Fibroblast of gingiva (primary cell): ENCODE data around the gene PSORS1C2.

ENCODE experiments used
- DNase-seq: peaks from one replicate; pipeline ENCODE4 v3.0.0-alpha.2; 2011; ENCODE audit warnings: low read depth

PSORS1C2 gene

DNA sequence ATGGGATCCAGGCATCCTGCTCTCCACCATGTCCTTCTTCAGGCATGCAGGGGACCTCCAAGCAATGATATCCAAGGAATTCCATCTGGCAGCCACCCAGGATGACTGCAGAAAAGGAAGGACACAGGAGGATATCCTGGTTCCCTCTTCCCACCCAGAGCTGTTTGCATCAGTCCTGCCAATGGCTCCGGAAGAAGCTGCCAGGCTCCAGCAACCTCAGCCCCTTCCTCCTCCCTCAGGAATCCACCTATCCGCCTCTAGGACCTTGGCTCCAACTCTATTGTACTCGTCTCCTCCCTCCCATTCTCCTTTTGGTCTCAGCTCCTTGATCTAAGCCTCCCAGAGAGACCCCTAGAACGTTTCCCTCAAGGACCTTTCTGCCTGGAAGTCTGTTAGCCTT, 733 bp upstream of the PSORS1C2 start:
- DNase-seq = no peak

- no peak for DNase-seq
These were observed 3.2 kb downstream of the PSORS1C2 start for GRCh38 chr6:31135710-31136109.

- DNase-seq = no peak
These were observed 6.1 kb downstream of the PSORS1C2 start for GRCh38 chr6:31132806-31133205.

DNA sequence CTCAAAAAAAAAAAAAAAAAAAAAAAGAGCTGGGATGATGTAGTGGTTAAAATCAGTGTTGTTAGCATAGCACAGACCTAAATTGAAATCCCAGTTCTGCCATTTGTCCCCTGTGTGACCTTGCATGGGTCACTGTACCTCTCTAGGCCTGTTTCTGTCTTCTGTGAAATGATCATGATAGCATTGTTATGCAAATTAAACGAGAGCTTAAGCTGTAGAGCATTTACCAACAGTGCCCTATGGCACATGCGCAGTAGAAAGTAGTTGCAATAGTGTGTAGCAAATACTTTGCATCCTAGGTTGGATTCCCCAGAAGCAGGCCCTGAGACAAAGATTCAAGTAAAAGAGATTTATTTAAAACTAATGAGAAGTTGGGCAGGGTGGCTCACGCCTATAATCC, 7.3 kb downstream of the PSORS1C2 start:
- no peak for DNase-seq

- DNase-seq = no peak
These were observed 8.1 kb downstream of the PSORS1C2 start for GRCh38 chr6:31130751-31131150.

DNA sequence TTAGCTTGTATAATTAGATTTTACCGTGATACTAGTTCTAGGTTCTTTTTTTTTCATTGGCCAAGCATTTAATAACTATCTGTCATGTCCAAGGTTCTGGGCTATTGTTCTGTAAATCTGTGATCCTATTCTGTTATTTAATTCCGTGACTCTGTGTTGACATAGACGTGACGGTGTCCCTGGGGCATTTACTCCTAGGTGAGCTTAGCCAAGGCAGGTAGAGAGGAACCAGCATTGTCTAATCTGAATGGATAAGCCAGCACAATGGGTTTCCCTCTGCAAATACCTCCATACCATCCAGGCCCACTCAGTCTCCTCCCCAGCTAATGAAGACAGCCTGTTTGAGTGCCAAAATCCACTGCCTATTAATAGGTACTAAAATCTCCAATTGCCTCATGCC, 9.7 kb downstream of the PSORS1C2 start:
- no peak for DNase-seq

DNA sequence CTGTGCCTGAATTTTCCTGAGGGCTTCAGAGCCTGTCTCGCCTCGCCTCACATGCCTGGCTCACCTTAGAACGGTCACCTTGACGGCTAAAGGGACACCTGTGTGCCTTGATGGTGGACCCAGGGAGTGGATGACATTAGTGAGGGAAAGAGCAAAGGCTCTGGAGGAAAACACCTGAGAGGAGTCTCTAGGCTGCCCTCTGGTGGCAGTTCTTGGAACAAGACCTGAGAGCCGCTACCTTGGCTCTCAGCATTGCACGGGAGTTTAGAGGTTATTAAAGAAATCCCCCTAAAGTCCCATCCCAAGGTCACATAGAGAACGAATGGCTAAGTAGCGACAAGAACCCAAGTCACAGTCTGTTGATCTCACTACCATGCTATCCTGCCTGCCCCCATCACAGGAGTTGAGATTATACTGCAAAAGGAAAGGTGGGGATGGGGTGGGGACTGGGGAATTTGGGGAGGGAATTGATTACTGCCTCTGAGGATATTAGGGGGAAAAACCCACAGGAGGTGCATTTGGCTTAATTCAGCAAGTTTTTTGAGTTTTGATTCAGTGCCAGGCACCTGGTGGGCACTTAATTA, 10.7 kb downstream of the PSORS1C2 start:
- DNase-seq = no peak

GRCh38 chr6:31126396-31127175, 12.3 kb downstream of the PSORS1C2 start:
- no peak for DNase-seq

DNA sequence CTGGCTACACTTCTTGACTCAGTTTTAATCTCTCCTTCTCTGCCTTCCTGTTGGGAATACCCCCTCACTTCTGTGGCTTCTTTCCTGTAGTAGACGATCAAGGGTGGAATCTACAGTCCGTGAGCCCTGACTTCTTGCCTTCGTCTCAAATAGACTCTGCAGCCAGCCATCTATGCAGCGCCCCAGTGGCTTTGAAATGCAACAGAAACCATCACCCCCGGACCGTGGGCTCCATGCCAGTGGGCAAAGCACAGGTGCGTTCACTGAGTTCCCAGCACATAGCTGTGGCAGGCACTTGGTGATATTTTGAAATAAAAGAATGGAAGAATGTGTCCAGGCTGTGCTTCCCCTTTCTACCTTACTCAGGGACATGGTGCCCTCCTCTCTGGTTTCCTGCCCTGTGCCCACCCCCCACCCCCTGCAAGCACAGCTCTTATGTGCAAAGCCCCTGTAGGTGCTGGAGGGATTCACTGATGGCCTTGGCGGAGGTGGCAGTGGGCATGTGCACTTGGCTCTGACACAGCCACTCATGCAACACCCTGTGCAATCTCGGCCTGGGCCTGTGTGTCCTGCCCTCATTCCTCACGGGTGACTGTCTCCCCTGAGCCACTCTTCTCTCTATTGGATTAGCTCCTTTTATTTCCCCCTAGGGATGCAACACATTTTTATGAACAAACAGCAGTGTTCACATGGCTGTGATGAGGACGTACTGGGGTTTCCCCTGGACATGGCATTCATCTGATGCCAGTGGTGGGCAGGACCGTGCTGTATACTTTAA, 13.1 kb downstream of the PSORS1C2 start:
- DNase-seq = peak; percentile 73

GRCh38 chr6:31125162-31125561, 13.7 kb downstream of the PSORS1C2 start:
- DNase-seq = no peak

DNA sequence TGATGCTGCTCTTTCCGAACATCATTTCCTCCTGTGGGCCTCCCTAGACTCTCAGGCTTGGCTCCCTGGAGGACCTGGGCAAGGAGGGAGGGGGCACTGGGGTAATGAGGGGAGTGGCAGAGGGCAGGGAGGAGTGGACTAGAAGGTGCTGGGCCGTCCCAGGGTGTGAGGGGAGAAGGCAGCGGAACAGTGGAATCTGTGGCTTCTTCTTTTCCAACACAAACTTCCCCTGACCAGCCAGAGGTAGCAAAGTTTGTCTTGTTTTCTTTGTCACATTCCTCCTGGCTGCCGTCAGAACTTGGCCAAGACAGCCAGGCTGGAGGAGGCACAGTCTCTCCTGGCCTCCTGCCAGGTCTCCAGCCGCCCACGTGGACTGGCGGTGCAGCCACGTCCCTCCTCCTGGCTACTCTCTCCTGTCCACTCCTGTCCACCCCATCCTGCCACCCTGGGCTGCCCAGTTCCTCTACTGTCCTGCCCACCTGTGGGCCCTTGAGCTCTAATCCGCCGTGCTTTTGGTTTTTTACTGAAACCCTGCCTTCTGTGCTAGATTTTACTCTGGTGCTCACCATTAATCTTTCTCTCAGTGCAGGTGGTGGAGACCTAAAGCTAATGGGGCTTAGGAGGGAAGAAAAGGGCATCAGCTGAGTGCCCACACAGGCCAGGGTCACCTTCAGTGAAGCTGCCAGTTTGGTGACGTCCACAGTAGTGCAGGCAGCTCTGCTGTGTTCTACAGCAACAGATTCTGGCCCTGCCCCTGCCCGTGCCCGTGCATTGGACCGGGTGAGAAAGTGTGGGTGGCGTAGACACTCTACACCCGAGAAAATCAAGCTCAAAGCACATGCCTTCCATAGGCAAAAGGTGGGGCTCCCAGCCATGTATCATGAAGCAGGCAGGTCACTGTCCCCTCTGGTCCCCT, 15.8 kb downstream of the PSORS1C2 start:
- DNase-seq = peak; percentile 83

GRCh38 chr6:31121131-31121790, 17.6 kb downstream of the PSORS1C2 start:
- no peak for DNase-seq

DNA sequence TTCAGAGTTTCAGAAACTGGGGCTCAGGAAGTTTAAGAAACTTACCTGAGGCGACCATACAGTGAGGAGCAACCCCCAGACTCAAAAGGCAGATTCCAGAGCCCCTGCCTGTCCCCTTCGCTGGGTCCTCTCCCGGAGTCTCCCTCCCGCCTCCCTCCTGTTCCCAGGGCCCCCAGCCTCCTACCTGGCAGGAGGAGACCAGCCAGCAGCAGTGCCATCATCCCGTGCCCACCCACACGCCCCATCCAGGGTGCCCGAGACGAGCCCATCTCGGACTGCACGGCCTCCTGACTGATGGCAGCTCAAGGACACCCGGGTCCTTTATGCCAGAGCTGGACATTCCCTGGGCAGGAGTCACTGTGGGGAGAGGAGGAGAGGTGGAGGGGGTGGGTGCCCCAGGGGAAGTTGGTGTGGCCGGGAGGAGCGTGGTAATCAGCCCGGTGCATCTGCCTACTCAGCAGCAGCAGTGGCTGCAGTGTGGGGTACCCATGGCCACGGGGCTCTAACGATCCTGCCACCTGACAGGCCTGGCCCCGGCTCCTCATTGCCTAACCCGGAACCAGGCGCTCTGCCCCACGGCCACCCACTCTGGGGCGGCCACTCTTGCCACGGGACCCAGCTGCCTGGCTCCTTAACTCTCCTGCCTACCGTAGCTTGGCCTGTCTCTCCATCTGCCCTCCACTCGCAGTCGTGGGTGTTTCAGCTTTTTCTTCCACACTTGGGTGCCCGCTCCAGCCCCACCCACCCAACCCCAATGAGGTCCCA, 18.5 kb downstream of the PSORS1C2 start, which contains the start of gene CDSN:
CDSN (minus strand) TSS at position 296 of the 765 bp plus-strand sequence; CDS start at position 269, 27 bp downstream.
- DNase-seq = no peak

GRCh38 chr6:31118178-31118577, 20.7 kb downstream of the PSORS1C2 start:
- no peak for DNase-seq

DNA sequence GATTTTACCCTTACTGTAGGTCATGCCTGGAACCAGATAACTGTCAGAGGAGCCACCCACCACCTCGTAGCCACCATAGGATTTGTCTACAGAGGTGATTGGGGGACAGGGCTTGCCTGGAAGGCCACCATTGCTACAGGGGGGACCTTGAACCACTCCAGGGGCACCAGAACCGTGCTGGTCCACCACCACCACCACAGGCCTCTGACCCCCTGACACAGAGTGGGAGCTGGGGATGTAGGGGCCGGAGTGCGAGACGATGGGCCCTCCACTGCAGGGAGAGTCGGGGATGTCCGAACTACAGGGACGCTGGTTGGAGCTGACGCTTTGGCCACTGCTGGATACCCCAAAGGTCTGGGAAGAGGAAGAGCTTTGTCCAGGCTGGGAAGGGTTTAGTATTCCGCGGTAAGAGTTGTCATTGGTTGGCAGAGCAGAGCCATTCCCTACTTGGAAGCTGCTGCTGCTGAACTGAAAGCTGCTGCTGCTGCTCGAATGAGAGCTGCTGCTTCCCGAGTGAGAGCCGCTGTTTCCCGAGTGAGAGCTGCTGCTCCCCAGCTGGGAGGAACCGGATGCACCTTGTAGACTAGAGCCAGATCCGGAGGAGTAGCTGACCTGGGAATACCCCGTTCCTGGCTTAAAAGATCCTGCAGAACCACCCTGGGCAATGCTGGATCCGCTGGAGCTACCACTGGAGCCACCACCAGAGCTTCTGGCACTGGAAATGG, 22.0 kb downstream of the PSORS1C2 start:
- peak; percentile 29 for DNase-seq

- no peak for DNase-seq
These were observed 22.8 kb downstream of the PSORS1C2 start for GRCh38 chr6:31115941-31116560.

- peak; percentile 24 for DNase-seq
These were observed 23.7 kb downstream of the PSORS1C2 start for GRCh38 chr6:31114970-31115849.

DNA sequence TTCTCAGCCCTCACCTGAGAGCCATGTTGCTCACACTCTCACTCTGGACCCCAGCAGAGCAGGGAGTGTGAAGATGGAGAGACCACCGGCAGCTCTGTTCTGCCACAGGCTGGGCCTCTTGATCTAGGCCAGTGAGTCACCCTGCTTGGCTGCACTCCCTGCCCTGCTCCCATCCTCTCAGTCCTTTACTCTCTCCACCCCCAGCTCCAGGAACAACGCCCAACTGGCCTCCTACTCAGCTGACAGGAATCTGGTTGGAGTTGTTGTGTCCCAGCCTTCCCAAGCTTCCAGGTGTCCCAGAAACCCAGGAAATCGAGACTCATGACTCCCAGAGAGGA, 24.4 kb downstream of the PSORS1C2 start, which contains the start of gene PSORS1C1:
PSORS1C1 (plus strand) TSS at position 260 of the 338 bp plus-strand sequence. CDS start 14,833 bp downstream, outside the sequence.
- peak; percentile 86 for DNase-seq
